OCI-M2 (cell line): ENCODE results near the gene CLTC.
"Not testable (repeated sequence)": the region's sequence is repeated elsewhere in the genome, so short reads cannot be mapped to it uniquely, and the experiment has no call there.

Source experiments
- DNase-seq: peaks from one replicate; lab custom pipeline; 2025; ENCODE audit not compliant: unreplicated experiment; lab: John Stamatoyannopoulos, UW

CLTC gene

DNA sequence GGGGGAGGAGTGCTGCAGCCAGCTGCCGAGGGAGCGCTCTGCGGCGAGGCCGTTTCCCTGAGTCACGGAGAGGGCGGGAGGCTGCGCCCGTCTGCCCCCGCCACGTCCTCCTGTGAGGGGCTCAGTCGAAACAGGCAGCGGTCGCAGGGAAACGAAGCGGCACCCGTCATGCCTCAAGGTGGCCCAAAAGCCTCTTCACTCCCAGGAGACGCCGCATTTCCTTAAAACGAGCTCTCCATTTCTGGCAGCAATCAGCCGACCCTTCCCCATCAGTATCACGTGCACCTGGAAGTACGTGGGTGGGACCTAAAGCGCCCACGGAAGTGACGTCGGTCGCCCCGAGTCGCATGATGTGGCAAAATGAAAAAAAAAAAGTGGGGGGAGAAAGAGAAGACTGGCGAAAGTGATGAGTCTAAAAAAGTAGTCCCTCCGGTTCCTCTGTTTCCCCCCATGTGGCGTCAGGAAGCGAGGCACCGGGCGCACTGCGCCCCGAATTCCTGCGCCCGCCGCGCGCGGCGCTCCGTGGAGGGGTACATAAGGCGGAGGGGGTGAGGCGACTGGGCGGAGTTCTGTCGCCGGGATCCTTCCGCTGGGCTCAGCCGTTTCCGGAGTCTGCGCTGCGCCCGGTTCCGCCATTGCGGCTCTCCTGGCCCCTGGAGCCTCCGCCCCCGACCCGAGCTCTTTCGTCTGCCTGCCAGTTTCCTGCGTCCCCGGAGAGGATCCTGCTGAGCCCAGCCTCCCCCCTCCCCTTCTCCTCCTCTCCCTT is at the start of gene CLTC:
CLTC (plus strand) TSS at position 598 of the 766 bp plus-strand sequence. CDS start 237 bp downstream, outside the sequence.
- no peak for DNase-seq

DNA sequence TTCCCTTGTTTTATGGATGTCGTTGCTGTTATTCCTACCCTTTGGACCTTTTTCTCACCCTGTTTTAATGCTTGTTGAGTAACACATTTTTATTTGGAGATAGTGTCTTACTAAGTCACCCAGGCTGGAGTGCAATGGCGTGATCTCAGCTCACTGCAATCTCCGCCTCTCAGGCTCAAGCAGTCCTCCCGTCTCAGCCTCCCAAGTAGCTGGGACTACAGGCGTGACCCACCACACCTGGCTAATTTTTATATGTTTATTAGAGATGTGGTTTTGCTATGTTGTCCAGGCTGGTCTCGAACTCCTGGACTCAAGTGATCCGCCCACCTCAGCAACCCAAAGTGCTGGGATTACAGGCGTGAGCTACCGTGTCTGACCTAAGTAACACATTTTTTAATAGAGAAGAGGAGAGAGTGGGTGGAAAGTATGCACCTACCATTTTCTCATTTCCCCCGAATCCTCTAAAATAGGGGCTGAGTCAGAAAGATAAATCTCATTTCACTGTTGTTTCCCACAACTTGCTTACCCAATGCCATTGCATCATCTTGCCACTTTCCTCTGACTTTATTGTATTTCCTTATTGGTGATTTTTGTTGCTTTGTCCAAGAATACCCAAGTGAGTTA is 47.3 kb upstream of the CLTC start:
- no peak for DNase-seq

DNA sequence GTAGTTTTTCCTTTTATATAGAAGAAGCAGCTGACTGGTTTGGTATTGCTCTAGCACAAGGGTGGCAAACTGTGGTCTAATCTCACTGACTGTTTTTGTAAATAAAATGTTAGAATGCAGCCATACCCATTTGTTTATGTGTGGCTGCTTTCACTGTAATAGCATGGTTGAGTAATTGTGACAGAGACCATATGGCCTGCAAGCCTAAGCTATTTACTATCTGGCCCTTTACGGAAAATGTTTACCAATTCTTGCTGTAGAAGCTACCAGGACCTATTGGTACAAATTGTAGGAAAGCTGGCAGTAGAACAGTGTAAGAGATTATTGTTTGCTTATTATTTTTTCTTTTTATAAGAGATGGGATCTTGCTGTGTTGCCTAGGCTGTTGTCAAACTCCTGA is 35.5 kb upstream of the CLTC start:
- DNase-seq = not testable (repeated sequence)

DNA sequence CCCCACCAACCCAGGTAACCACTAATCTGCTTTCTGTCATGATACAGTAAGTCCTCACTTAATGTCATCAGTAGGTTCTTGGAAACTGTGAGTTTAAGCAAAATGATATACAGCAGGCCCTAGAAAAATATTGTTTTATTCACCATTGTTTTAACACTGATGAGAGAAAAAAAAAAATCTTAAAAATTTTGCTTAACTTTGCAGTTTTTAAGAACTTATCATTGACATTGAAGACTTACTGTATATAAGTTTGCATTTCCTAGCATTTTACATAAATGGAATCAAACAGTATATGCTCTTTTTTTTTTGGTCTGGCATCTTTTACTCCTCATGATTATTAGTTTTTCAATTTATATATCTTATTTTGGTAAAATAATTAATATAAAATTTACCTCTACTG is 19.5 kb upstream of the CLTC start:
- no peak for DNase-seq

DNA sequence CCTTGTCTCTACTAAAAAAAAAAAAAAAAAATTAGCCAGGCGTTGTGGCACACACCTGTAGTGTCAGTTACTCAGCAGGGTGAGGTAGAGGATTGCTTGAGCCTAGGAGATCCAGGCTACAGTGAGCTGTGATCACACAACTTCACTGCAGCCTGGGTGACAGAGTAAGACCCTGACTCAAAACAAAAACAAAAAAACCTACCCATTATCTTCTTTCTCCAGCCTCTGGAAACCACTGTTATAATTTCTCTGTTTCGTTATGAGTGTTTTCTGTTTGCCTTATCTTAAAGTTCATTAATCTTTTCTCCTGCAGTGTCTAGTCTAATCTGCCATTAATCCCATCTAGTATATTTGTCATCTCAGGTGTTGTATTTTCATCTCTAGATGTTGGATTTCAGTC is 18.6 kb upstream of the CLTC start:
- DNase-seq = no peak

DNA sequence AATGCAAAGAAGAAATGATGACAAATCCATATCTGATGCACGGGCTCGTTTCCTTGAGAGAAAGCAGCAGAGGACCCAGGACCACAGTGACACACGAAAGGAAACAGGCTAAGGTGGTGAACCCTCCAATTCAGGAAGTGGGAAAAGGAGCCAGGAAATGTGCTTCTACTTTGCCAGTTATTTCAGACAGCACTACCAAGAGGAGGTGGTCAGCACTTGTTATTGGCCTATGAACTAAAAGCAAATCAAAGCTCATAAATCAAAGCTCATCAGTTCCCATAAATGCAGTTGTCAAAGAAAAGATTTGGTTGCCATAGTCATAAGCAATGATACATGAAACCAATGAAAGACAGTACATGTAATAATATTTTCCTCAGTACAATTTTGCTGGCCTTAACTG is 12.6 kb upstream of the CLTC start:
- no peak for DNase-seq

DNA sequence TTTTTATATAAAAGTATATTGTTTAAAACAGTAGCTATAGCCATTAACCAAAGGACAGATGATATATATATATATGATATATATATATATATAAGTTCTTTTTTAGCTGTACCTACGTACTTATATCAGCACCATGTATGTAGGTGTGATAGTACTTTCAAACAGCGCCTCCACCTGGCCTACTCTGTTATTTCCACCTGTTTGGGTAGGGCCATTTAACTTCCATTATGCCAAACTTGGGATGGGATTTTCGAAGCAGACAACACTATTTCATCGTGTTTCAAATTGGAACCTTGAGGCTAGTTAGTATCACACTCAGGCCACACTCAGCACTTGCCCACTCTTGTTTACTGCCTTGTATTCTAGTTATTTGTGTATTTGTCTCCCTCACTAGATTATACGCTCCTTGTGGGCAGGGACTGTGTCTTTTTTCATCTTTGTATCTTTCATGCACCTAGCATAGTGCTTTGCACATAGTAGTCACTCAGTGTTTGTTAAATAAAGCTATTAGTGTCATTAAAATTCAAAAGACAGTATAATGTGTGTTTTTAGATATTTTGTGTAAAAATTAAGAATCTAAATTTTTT is 11.8 kb upstream of the CLTC start:
- no peak for DNase-seq

DNA sequence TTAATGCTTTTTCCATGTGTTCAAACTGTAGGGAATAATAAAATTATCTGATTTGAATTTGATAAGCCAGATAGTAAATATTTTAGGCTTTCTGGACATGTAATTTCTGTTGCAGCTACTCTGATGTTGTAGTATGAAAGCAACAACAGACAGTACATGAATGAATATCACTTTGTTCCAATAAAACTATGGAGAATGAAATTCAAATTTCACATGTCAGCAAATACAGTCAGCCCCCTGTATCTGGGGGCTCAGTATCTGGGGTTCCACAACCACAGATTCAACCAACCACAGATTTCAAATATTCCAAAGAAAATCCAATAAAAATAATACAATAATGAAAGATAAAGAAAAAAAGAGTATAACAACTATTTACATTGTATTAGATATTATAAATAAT is 8.2 kb upstream of the CLTC start:
- DNase-seq = no peak

DNA sequence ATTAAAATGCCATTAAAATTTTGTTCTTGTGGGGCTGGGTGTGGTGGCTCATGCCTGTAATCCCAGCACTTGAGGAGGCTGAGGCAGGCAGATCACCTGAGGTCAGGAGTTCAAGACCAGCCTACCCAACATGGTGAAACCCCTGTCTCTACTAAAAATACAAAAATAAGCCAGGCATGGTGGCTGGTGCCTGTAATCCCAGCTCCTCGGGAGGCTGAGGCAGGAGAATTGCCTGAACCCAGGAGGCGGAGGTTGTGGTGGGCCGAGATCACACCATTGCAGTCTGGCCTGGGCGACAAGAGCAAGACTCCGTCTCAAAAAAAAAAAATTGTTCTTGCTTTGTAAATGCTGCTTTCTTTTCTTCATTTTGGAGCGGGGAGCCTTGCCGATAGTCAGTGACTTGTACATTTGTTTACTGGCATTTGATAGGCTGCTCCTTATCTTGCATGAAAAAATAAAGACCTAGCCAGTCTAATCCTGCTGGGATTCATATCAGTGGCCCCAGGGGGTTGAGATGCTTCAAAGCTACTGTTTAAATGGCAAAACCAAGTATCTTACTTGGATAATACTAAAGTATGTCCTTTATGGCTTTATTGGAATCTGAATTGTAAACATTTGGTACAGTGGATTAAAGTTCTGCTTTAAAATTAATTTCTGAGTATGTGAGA is 3.3 kb upstream of the CLTC start:
- no peak for DNase-seq

DNA sequence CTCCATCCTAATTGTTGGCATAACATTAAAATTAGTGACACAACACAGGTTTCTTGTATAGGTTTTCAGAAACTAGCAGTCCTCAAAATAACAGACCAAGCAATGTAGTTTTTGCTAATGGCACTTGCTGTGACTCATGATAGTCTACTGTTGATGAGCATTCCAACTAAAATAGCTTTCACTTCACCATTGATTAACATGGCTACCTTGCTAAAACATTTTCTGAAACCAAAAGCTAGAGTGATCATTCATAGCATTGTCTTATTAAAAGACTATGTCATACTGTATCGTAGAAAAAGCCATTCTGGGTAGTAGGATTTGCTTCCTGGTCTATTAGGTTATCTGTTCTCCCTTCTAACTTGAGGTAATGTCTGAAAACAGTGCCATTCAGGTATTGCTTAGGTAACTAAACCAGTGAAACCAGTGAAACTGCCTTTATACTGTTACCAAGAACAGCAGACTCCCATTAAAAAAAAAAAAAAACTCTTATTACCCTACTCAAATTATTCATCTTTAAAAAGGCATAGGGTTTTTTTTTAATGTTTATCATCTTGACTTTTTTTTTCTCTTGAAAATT is 2.5 kb upstream of the CLTC start:
- no peak for DNase-seq

DNA sequence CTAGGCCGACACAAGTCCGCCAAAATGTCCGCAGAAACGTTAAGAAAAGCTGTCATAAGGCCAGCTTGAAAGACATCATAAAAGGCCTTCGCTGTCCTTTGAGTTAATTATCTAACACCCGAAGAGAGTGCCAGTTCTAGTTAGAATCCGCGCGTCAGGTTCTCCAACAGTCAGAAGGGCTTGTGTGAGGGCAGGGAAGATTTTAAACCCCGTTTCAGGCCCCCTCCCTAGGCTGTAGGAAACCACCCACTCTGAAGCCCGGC is 729 bp upstream of the CLTC start:
- no peak for DNase-seq

DNA sequence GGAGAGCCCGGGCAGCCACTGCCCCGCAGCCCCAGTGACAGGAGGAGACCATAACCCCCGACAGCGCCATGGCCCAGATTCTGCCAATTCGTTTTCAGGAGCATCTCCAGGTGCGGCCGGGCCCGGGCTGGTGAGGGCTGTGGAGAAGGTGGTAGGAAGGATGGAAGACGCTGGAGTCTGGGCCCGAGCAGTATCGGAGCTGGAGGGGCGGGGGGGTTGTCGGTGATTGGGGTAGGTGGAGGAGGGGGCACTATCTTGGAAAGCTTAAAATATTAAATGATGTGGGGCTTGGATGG is 317 bp downstream of the CLTC start:
- DNase-seq = no peak

DNA sequence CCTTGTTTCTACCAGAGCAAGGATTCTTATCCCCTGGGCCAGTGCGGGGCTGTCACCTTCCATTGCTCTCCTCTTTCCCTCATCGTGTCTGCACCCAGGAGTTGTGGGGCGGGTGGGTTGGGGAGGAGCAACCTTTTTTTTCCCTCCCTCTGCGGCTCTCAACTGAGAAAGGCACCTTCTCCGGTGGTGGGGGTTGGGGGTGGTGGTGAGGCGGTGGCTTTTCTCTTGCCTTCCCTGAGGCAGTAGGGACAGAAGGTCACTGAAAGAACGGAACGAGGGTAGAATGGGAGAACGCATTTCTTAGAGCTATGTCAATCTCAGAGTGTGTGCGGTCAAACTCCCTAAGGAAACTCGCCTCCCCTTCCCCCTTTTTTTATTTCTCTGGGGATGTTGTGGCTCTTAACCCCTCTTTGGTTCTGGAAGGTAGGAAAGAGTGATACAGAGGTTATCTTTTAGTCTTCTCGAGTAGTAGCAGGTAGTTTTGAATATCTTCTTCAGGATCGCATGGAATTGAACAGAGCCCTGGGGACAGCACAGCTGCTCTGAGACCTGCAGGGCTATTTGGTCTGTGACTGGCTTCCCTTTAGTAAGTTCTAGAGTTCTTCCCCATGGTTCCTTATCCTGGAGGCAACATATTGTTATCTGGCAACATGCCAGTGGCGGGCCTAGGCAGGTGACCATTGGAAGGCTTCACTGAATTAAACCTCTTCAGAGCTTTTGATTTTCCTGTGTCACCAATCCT is 994 bp downstream of the CLTC start:
- DNase-seq = no peak

DNA sequence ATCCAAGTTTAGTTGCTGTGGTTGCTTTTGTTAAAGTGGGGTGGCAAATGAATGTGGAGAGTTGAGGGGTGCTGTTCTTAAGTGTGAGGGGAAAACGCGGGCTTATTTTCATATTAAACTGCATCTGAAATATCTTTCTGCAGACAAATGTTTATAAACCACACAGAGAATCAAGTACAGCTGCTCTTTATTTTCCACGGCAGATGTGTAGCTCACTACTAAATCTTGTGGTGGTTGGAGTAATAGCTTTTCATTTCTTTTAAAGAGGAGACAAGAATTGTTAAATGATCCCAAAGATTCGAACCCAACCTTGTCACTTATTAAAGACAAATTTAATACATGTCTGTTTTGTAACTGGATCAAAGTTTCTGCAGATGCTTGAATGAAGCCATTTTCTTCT is 2.1 kb downstream of the CLTC start:
- no peak for DNase-seq

DNA sequence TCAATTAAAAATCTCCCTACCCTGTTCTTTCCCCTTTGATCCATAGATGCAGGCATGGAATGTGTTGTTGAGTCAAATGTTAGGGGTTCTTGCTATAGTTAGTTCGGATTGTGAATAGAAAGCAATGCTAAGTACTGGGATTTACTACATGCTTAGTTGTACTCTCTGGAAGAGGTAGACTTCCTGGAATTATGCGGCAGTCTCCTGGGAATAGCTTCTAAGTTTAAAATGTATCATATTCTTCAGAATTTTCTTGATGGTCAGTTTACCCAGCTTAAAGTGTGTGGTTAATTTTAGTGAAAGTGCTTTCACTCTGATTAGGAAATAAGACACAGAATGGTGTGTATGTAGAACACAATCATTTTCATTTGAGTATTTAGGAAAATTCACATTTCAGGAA is 3.5 kb downstream of the CLTC start:
- no peak for DNase-seq

DNA sequence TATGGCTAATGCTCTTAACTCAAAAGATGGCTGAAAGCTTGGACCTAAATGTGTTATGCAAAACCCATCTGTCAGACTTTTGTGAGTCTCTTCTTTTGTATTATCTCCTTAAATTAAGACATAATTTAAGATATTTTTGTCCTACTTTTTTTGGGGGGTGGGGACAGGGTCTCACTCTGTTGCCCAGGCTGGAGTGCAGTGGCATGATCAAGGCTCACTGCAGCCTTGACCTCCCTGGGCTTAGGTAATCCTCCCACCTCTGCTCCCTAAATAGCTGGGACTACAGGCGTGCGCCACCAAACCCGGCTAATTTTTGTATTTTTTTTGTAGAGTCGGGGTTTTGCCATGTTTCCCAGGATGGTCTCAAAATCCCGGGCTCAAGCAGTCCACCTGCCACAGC is 7.1 kb downstream of the CLTC start:
- no peak for DNase-seq

DNA sequence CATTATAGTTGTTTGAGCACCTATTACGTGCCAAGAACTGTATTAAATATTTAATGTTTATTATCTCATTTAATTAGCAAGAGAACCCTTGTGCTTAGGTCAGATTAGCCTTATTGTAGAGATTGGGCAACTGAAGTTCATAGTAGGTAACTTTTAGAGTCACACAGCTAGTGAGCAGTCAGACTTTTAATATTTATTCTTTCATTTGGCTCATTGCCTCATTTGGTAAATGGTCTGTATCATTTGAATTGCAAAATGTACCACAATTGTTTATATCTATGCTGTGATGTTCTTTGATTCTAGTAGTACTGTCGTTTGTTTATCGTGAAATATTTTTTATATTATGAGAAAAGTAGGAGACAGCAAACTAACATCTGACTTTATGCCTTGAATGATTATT is 7.6 kb downstream of the CLTC start:
- no peak for DNase-seq

DNA sequence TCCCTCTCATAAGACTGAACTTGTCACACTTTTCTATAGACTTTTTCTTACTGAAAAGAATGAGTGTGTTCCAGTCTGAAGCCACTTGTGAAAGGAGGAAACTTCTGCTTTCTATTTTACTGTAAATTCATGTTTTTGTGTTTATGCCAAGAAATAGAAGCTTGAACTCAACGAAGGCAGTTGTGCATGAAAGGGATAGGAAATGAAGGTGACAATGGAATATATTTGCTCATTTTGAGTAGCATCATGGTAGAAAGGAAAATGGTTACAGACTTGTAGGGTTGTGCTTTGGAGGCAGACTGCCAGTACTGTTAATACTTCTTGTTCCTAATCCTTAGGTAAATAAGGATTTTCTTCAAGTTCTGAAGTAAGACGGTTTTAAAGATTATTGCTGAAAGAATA is 8.1 kb downstream of the CLTC start:
- no peak for DNase-seq

DNA sequence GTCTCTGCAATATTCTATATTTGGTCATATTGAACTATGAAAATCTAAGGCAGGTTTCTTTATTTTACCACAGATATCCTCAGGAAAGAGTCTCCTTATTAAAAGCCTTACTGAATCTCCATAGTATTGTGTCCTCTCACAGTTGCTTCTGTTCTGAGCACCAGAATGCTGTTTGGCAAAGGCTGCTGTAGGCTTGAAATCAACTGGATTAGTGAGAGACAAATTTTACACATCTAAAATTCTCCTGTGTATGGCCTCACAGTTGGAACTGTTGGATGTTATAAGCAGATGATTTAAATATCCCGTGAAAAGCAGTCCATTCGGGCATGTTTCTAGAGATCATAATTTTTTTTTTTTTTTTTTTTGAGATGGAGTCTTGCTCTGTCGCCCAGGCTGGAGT is 9.5 kb downstream of the CLTC start:
- no peak for DNase-seq

DNA sequence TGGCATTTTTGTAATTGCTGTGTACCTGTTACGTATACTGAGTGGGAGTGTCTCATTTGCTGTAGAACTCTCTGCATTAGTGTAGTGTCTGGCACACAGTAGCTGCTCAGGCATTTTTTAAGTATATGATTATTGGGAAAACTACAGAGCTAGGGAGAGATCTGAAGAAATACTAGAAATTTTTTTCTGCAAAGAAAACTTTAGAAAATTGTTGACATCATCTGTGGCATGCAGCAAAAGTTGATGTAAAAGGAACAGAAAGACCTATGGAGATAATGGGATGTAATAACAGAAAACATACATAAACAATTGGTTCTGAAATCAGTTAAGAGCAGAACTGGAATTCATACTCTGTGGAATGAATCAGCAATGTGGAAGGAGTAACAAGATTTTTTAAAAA is 11.6 kb downstream of the CLTC start:
- DNase-seq = no peak

DNA sequence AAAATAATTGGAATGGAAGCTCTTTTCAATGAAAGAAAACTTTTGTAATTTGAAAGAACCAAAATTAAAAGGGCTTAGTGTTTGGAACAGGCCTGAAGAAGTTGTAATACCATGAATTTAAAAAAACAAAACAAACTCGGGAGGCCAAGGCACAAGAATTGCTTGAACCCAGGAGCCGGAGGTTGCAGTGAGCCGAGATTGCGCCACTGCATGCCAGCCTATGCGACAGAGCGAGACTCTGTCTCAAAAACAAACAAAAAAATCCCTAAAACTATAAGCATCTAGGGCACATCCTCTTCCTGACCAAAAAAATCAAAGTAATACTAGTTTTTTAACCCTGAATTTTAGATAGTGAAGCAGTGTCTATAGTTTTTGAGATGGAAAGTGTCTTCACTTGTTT is 12.7 kb downstream of the CLTC start:
- DNase-seq = no peak
